ENCODE measurements around the gene APOB. TPM values are rescaled to one million over a fixed set of nuclear protein-coding genes. Genes with fewer than 3 reads are reported as not detected.

The APOB gene
- total and polyA plus RNA-seq, 2 of the 13 experiments (the other 11 are each of a cell fraction or from before 2014, with no cell fraction given), result 1,569 to 2,515 TPM

- TF ChIP-seq, protein P1, sequence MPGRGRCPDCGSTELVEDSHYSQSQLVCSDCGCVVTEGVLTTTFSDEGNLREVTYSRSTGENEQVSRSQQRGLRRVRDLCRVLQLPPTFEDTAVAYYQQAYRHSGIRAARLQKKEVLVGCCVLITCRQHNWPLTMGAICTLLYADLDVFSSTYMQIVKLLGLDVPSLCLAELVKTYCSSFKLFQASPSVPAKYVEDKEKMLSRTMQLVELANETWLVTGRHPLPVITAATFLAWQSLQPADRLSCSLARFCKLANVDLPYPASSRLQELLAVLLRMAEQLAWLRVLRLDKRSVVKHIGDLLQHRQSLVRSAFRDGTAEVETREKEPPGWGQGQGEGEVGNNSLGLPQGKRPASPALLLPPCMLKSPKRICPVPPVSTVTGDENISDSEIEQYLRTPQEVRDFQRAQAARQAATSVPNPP (CRISPR knock-in tag; IDR thresholded peaks at IDR 0.05), result peak; percentile 46; the same call in 1 of the 2 replicates
- no peak for TF ChIP-seq ZBTB1 (CRISPR knock-in tag; IDR thresholded peaks at IDR 0.05; ENCODE audit: borderline replicate concordance)
- no peak; the same call in 1 of the 2 replicates for TF ChIP-seq ELF4 (CRISPR knock-in tag; IDR thresholded peaks at IDR 0.05; ENCODE audit: borderline replicate concordance)
- TF ChIP-seq KAT7 (CRISPR knock-in tag; IDR thresholded peaks at IDR 0.05; ENCODE audit: borderline replicate concordance), result peak; percentile 97
- TF ChIP-seq KLF16 (CRISPR knock-in tag; IDR thresholded peaks at IDR 0.05), result peak in 1 of 2 experiments; percentile 93; a peak in 2 of 4 replicates
- TF ChIP-seq ZNF207 (IDR thresholded peaks at IDR 0.05; ENCODE audit: borderline replicate concordance), result no peak
- TF ChIP-seq, protein P2, sequence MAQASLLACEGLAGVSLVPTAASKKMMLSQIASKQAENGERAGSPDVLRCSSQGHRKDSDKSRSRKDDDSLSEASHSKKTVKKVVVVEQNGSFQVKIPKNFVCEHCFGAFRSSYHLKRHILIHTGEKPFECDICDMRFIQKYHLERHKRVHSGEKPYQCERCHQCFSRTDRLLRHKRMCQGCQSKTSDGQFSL (CRISPR knock-in tag; IDR thresholded peaks at IDR 0.05), result no peak
- 0 out of 2 replicates have a peak, but pooled peaks have one; percentile 62 for TF ChIP-seq MIER2 (CRISPR knock-in tag; IDR thresholded peaks at IDR 0.05)
- TF ChIP-seq RBAK (CRISPR knock-in tag; IDR thresholded peaks at IDR 0.05), result no peak
- no peak for TF ChIP-seq KLF15 (CRISPR knock-in tag; IDR thresholded peaks at IDR 0.05; ENCODE audit: borderline replicate concordance)
- TF ChIP-seq ISX (CRISPR knock-in tag; conservative IDR thresholded peaks at IDR 0.05), result no peak
- no peak for TF ChIP-seq ZNF468 (CRISPR knock-in tag; IDR thresholded peaks at IDR 0.05)
- peak; percentile 73 for TF ChIP-seq HNF1A (IDR thresholded peaks at IDR 0.05; ENCODE audit: low read depth)
- TF ChIP-seq HNF1A (CRISPR knock-in tag; IDR thresholded peaks at IDR 0.05; ENCODE audit: borderline replicate concordance), result peak; percentile 84; the same call in 1 of the 2 replicates
- peak; percentile 84 for TF ChIP-seq ZNF607 (CRISPR knock-in tag; IDR thresholded peaks at IDR 0.05; ENCODE audit: borderline replicate concordance)
- TF ChIP-seq ZSCAN29 (CRISPR knock-in tag; conservative IDR thresholded peaks at IDR 0.05), result no peak; the same call in 1 of the 2 replicates
- TF ChIP-seq PCBP1 (IDR thresholded peaks at IDR 0.05; ENCODE audit: borderline replicate concordance, low read depth, low read length), result no peak
- TF ChIP-seq SNAPC5 (CRISPR knock-in tag; IDR thresholded peaks at IDR 0.05; ENCODE audit: borderline replicate concordance), result no peak
- TF ChIP-seq, protein P3, sequence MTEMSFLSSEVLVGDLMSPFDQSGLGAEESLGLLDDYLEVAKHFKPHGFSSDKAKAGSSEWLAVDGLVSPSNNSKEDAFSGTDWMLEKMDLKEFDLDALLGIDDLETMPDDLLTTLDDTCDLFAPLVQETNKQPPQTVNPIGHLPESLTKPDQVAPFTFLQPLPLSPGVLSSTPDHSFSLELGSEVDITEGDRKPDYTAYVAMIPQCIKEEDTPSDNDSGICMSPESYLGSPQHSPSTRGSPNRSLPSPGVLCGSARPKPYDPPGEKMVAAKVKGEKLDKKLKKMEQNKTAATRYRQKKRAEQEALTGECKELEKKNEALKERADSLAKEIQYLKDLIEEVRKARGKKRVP (CRISPR knock-in tag; IDR thresholded peaks at IDR 0.05), result peak in 1 of 2 experiments; percentile 81; a peak in 2 of 4 replicates
- peak; percentile 47 for TF ChIP-seq ESRRA (CRISPR knock-in tag; IDR thresholded peaks at IDR 0.05; ENCODE audit: low read depth)
- peak; percentile 81 for TF ChIP-seq FOXJ3 (CRISPR knock-in tag; IDR thresholded peaks at IDR 0.05; ENCODE audit: borderline replicate concordance)
- no peak for TF ChIP-seq ZFP36L1 (CRISPR knock-in tag; IDR thresholded peaks at IDR 0.05)
- TF ChIP-seq FOXA3 (CRISPR knock-in tag; IDR thresholded peaks at IDR 0.05), result peak; percentile 89
Observed at GRCh38 chr2:21041943-21042707, 1.7 kb downstream of the APOB start (continued).

Data from HepG2 (cell line).